ENCODE results near the gene HES4.
A peak's percentile ranks its signal among the peaks of the same experiment; 100 is the strongest.

Gene HES4

GRCh38 chr1:999725-1000356 lies at the start of gene HES4:
TSS of gene HES4 (minus strand) at chr1:1000097. CDS start at chr1:999973, 124 bp downstream.
- DNase-seq, result peak; percentile 31

- no peak for DNase-seq
Observed at GRCh38 chr1:1048765-1049164, 48.9 kb upstream of the HES4 start.

GRCh38 chr1:1047963-1048362 lies 48.1 kb upstream of the HES4 start:
- DNase-seq, result no peak

GRCh38 chr1:1047407-1047806 lies 47.5 kb upstream of the HES4 start:
- DNase-seq, result no peak

GRCh38 chr1:1046767-1047166 lies 46.9 kb upstream of the HES4 start:
- DNase-seq, result no peak

- DNase-seq, result no peak
Observed at GRCh38 chr1:1046243-1046642, 46.3 kb upstream of the HES4 start.

- DNase-seq, result no peak
Observed at GRCh38 chr1:1045129-1045528, 45.2 kb upstream of the HES4 start.

GRCh38 chr1:1044455-1045078 lies 44.7 kb upstream of the HES4 start:
- no peak for DNase-seq

- DNase-seq, result no peak
Observed at GRCh38 chr1:1043921-1044320, 44.0 kb upstream of the HES4 start.

GRCh38 chr1:1043411-1043810 lies 43.5 kb upstream of the HES4 start:
- no peak for DNase-seq

GRCh38 chr1:1042835-1043234 lies 42.9 kb upstream of the HES4 start:
- DNase-seq, result no peak

GRCh38 chr1:1041873-1042272 lies 42.0 kb upstream of the HES4 start:
- no peak for DNase-seq

- DNase-seq, result no peak
Observed at GRCh38 chr1:1041092-1041523, 41.2 kb upstream of the HES4 start.

- DNase-seq, result peak; percentile 75
Observed at GRCh38 chr1:1040004-1040991, 40.4 kb upstream of the HES4 start.

GRCh38 chr1:1039145-1039910 lies 39.4 kb upstream of the HES4 start:
- DNase-seq, result no peak

GRCh38 chr1:1038694-1039093 lies 38.8 kb upstream of the HES4 start:
- DNase-seq, result no peak

- no peak for DNase-seq
Observed at GRCh38 chr1:1037366-1038327, 37.8 kb upstream of the HES4 start.

- no peak for DNase-seq
Observed at GRCh38 chr1:1035291-1035943, 35.5 kb upstream of the HES4 start.

- DNase-seq, result no peak
Observed at GRCh38 chr1:1034439-1034781, 34.5 kb upstream of the HES4 start.

- no peak for DNase-seq
Observed at GRCh38 chr1:1033731-1034438, 34.0 kb upstream of the HES4 start.
